Testis (tissue), 2 donors: ENCODE measurements around the gene ARID1B.

Experiments used
- POLR2A ChIP-seq: fragments of 450-650 bp; IDR thresholded peaks from one replicate; pipeline ENCODE4 v1.6.1; 2017; ENCODE audit warnings: antibody characterized with exemption, mild to moderate bottlenecking, moderate library complexity
- TF ChIP-seq, protein P1 (sequence below), 3 experiments: fragments of 450-650 bp in 2 of 3; fragments of 200-600 bp in 1 of 3; sonication (generic) in 1 of 3; IDR thresholded peaks; one replicate each; pipeline ENCODE4 v1.5.1; 2016 to 2019; ENCODE audit warnings: antibody characterized with exemption in 3 of 3, mild to moderate bottlenecking in 2 of 3, moderate library complexity in 1 of 3

- TF ChIP-seq, protein P1, sequence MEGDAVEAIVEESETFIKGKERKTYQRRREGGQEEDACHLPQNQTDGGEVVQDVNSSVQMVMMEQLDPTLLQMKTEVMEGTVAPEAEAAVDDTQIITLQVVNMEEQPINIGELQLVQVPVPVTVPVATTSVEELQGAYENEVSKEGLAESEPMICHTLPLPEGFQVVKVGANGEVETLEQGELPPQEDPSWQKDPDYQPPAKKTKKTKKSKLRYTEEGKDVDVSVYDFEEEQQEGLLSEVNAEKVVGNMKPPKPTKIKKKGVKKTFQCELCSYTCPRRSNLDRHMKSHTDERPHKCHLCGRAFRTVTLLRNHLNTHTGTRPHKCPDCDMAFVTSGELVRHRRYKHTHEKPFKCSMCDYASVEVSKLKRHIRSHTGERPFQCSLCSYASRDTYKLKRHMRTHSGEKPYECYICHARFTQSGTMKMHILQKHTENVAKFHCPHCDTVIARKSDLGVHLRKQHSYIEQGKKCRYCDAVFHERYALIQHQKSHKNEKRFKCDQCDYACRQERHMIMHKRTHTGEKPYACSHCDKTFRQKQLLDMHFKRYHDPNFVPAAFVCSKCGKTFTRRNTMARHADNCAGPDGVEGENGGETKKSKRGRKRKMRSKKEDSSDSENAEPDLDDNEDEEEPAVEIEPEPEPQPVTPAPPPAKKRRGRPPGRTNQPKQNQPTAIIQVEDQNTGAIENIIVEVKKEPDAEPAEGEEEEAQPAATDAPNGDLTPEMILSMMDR (IDR thresholded peaks at IDR 0.05) = no peak
- TF ChIP-seq POLR2A = no peak
Measured at GRCh38 chr6:157024745-157025144, 247.6 kb downstream of the ARID1B start.
